T-helper 17 cell (primary cell): ENCODE data around the gene SH3RF3. TPM values are rescaled to one million over a fixed set of nuclear protein-coding genes. Genes with fewer than 3 reads are reported as not detected.
A peak's percentile ranks its signal among the peaks of the same experiment; 100 is the strongest.

ENCODE experiments used
- ATAC-seq: fragments of 150-1000 bp; cut with Tn5 transposase; 2 replicates; pipeline ENCODE4 v1.10.0; 2021; ENCODE audit warnings: mild to moderate bottlenecking, moderate library complexity
- DNase-seq, 3 donors: peaks; one replicate each; pipeline versions ENCODE4 v3.0.0 to v3.0.0-alpha.2; 2020 to 2021
- H3K9me3 ChIP-seq: one replicate; pipeline ENCODE4 v1.7.0; 2013; ENCODE audit warnings: low read length, mild to moderate bottlenecking; ENCODE audit not compliant: control insufficient read depth, poor library complexity, severe bottlenecking
- H3K27ac Mint-ChIP-seq: one replicate; pipeline ENCODE4 v1.8.0; 2022; ENCODE audit warnings: mild to moderate bottlenecking, moderate library complexity, mixed read lengths
- H3K27me3 Mint-ChIP-seq: one replicate; pipeline ENCODE4 v1.8.0; 2022; ENCODE audit warnings: mixed read lengths
- H3K36me3 Mint-ChIP-seq: one replicate; pipeline ENCODE4 v1.8.0; 2022; ENCODE audit warnings: low read depth, mixed read lengths
- H3K4me1 Mint-ChIP-seq: one replicate; pipeline ENCODE4 v1.8.0; 2022; ENCODE audit warnings: mild to moderate bottlenecking, mixed read lengths
- H3K4me3 Mint-ChIP-seq: one replicate; pipeline ENCODE4 v1.8.0; 2022; ENCODE audit warnings: mild to moderate bottlenecking, moderate library complexity, mixed read lengths
- total RNA-seq, 4 donors: library from RNA in 2 of 4; stranded (reverse) in 2 of 4; gene quantifications; one replicate each; pipeline ENCODE4 v1.2.3 and lab custom pipeline; 2022 to 2026

Gene SH3RF3
- total RNA-seq, 2 donors from 2014 or later = 0.16 to 0.27 TPM

DNA sequence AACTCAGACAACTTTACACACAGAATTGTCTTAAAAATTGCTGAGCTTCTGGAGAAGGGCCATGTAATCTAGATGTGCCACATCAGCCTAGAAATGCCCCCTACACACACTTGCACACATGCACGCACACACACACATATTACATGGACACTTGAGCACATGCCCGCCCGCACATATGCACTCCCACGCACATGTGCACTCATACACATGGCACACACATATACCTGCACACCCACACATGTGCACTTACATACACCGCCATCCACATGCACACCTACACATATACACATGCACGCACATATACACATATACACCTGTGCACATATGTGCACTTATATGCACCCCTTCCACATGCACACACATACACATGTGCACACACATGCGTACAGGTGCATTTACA is 271.1 kb downstream of the SH3RF3 start:
- no peak for DNase-seq

DNA sequence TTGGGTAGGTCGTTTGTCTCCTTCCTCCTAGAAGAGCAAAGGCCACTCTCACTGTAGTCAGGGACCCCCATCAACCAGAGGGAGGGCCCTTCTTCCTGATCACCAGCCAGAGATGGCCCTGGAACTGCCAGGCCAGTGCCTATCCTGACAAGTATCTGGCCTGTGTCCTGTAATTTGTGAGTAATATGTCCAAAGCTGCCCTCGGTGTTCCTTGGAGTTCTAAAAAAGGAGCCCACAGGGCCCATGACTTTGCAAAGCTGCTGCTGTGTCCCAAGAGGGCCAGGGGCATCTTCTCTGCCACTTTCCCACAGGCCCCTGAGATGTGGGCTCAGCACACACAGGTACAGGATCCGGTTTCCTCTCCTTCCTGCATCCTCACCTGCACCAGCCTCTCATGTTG is 272.4 kb downstream of the SH3RF3 start:
- H3K9me3 ChIP-seq = no peaks in the 10 kb centered on the region
- Mint-ChIP-seq H3K36me3 (peaks cover 4% of the 10 kb centered on the region), H3K4me3 (no peak overlapping the region), H3K27me3 (peaks cover 47% of the 10 kb centered on the region), H3K27ac (no peak overlapping the region), H3K4me1 (peaks cover 10% of the 10 kb centered on the region)
- no peak for ATAC-seq
- DNase-seq = no peak

More for the DNA sequence above, 271.1 kb downstream of the SH3RF3 start:
- no peak for ATAC-seq
- H3K27me3 Mint-ChIP-seq = peaks cover 37% of the 10 kb centered on the region
- H3K4me1 Mint-ChIP-seq = peaks cover 10% of the 10 kb centered on the region
- no peak overlapping the region for H3K27ac Mint-ChIP-seq
- H3K36me3 Mint-ChIP-seq = peaks cover 4% of the 10 kb centered on the region
- no peak overlapping the region for H3K4me3 Mint-ChIP-seq
- no peaks in the 10 kb centered on the region for H3K9me3 ChIP-seq

DNA sequence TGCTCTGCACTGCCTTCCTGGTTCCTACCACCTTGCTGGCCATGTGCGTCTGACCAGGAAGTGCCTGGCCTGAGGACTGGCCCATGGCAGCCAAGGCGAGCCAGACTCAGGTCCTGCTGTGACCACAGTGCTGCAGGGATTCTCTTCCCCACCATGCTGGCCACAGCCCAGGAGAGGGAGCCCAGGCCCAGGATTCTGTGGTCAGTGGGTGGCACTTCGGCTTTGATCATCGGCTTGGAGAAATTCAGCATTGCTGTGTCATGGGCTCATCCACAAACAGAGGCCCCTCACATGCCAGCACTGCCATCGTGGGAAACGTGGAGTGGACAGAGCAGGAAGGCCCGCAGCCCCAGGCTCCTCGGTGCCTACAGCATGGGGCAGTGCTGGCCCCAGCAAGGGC is 273.2 kb downstream of the SH3RF3 start:
- no peak for DNase-seq
- H3K4me1 Mint-ChIP-seq = peaks cover 10% of the 10 kb centered on the region
- no peaks in the 10 kb centered on the region for H3K9me3 ChIP-seq
- no peak for ATAC-seq
- H3K27ac Mint-ChIP-seq = no peak overlapping the region
- peaks cover 4% of the 10 kb centered on the region for H3K36me3 Mint-ChIP-seq
- H3K27me3 Mint-ChIP-seq = peaks cover 40% of the 10 kb centered on the region
- H3K4me3 Mint-ChIP-seq = no peak overlapping the region

DNA sequence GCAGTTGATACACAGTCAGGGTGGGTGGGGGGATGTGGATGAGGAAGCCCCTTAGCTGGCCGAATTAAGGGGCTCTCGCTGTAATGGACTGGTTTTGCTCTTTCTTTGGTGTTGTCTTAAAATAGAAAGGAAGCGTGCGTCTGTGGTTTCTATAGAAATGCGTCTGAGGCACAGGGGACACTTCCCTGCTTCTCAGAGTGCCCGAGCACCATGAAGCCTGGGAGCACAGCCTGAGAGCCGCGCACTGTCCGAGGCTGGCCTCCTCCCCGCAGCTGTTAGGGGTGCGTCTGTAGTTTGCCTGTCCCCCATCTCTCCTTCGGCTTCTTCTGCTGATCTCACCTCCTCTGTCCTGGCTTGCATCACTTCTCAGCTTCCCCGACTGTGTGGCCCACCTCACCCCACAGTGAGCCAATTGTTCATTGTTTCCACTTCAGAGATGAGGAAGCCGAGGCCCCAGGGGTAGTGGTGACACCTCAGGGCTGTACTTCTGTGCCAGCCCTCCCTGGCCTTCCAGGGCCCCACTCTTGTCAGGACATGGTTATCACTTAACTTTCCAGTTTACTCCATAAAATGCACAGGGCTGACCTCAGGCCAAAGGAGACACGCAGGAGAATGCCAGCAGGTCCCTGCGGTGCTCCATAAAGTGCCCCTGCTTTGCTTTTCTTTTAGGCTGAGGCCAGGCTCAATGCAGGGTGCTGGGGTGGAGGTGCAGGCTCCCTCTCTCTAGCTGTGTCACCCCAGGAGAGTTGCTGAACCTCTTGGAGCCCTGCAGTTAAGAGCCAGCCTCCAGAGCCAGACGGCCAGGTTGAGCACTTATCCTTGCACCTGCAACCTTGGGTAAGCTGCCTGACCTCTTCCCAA is 274.2 kb downstream of the SH3RF3 start:
- Mint-ChIP-seq H3K27me3 (peaks cover 30% of the 10 kb centered on the region), H3K4me1 (peaks cover 5% of the 10 kb centered on the region), H3K4me3 (no peak overlapping the region), H3K36me3 (peaks cover 4% of the 10 kb centered on the region), H3K27ac (no peak overlapping the region)
- DNase-seq = no peak
- no peaks in the 10 kb centered on the region for H3K9me3 ChIP-seq
- ATAC-seq = no peak

DNA sequence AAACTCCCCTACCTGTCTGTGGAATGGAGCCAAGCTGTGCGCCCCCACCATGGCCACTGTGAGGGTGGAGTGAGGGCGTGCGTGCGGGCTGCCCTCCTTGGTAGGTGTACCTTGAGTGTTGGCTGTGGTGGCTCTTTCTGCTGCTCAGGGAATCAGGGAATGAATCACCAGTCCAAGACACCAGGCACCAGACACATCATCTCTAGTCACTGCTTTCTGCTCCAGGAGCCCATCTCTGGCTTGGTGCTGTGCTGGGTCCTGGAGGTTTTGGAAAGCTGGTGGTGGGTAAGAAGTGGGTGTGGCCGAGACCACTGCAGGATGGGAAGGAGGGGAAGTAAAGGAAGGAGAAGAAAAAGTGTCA is 274.8 kb downstream of the SH3RF3 start:
- peaks cover 4% of the 10 kb centered on the region for H3K4me1 Mint-ChIP-seq
- H3K4me3 Mint-ChIP-seq = no peak overlapping the region
- H3K9me3 ChIP-seq = no peaks in the 10 kb centered on the region
- no peak for DNase-seq
- peaks cover 4% of the 10 kb centered on the region for H3K36me3 Mint-ChIP-seq
- H3K27me3 Mint-ChIP-seq = peaks cover 24% of the 10 kb centered on the region
- H3K27ac Mint-ChIP-seq = no peak overlapping the region
- ATAC-seq = no peak

DNA sequence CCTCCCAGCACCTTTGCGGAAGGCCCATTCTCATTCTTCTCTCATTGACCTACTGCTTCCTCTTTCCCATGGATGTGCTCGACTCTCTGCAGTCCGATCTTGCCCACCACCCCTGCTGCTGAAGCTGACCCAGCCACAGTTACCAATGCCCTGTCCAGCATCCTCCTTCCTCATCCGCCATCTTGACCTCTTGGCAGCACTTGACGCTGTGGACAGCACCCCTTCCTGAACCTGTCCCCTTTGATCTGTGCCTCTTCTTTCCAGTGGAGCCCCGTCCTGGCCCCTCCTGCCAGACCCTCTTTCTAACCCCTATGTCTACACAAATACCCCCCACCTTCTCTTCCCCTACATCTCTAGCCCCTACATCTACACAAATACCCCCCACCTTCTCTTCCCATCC is 275.7 kb downstream of the SH3RF3 start:
- ATAC-seq (no peak), DNase-seq (no peak)
- H3K4me3 Mint-ChIP-seq = peak overlapping the region; percentile 39
- no peaks in the 10 kb centered on the region for H3K9me3 ChIP-seq
- H3K27ac Mint-ChIP-seq = no peak overlapping the region
- peaks cover 4% of the 10 kb centered on the region for H3K4me1 Mint-ChIP-seq
- peaks cover 4% of the 10 kb centered on the region for H3K36me3 Mint-ChIP-seq
- peaks cover 23% of the 10 kb centered on the region for H3K27me3 Mint-ChIP-seq

DNA sequence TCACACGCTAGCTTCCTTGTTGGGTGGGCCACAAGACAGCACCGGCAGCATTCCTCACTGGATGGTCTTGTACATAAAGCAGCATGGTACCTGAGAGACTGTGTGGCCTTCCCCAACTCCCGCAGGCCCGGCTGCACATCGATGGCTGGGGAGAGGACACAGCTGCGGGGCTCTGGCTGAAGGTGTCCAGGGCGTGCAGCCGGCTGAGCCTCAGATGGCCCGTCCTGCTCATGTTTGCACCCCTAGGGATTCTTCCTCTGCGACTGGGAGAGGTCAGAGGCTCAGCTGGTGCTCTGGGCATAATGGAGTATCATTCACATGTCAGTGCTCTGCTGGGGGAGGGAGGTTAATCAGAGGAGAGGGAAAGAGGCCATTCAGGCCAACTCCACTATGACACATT is 276.9 kb downstream of the SH3RF3 start:
- ATAC-seq (no peak), DNase-seq (no peak)
- Mint-ChIP-seq H3K4me3 (no peak overlapping the region), H3K27ac (no peak overlapping the region), H3K27me3 (peaks cover 23% of the 10 kb centered on the region), H3K36me3 (peaks cover 4% of the 10 kb centered on the region), H3K4me1 (peaks cover 4% of the 10 kb centered on the region)
- no peaks in the 10 kb centered on the region for H3K9me3 ChIP-seq

DNA sequence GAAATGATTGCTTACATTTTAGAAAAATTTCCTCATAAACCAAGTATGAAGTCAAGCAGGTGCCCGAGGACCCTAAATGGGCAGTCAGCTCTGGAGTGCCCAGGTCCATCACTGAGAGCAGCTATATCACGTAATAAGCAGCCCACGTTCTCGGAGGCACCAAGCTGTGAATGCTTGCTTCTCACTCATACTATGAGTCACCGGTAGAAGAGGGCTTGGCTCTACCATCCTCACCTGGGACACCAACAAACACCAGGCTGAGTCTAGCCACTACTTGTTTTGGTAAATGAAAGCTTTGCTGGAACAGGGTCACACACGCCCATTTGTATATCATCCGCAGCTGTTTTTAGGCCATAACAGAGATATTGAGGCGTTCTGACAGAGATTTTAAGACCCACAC is 277.3 kb downstream of the SH3RF3 start:
- H3K4me3 Mint-ChIP-seq = no peak overlapping the region
- DNase-seq (no peak), ATAC-seq (no peak)
- H3K4me1 Mint-ChIP-seq = peaks cover 4% of the 10 kb centered on the region
- no peak overlapping the region for H3K27ac Mint-ChIP-seq
- peaks cover 4% of the 10 kb centered on the region for H3K36me3 Mint-ChIP-seq
- H3K9me3 ChIP-seq = no peaks in the 10 kb centered on the region
- peaks cover 23% of the 10 kb centered on the region for H3K27me3 Mint-ChIP-seq

DNA sequence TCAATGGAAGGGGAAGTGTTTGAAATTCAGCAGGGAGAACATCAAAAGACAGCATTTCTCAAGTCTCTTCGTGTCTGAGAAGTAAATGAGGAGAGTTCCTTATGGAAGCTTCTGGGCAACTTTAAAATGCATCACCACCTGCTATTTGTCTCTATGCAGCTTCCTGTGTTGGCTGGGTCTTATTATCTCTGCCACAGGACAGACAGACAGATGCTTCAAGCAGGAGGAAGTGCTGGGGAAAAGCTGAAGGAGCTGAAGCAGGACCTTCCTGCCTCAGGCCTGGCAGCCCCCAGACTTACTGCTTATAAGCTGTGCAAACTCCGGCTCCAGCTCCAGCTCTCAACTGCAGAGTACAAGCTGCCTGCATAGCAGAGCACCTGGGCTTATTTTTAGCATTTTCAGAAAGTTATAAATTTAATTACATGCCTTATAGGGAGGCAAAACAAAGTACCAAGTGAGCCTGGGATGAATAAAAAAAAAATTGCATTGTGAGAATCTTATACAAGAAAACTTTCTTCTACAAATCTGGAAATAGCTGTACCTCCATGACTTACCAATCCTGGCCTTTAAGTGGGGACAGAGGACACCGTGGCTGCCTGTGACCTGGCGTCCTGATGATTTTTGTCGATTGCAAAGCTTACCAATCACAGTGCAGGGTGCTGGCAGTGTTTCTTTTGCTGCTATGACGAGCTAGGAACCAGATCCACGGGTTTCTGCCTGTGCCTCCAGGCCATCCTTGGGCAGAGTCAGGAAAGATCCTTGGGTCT is 278.5 kb downstream of the SH3RF3 start:
- no peaks in the 10 kb centered on the region for H3K9me3 ChIP-seq
- no peak overlapping the region for H3K27ac Mint-ChIP-seq
- no peak overlapping the region for H3K4me3 Mint-ChIP-seq
- peaks cover 23% of the 10 kb centered on the region for H3K27me3 Mint-ChIP-seq
- peaks cover 4% of the 10 kb centered on the region for H3K36me3 Mint-ChIP-seq
- no peak for DNase-seq
- no peak for ATAC-seq
- peaks cover 4% of the 10 kb centered on the region for H3K4me1 Mint-ChIP-seq

DNA sequence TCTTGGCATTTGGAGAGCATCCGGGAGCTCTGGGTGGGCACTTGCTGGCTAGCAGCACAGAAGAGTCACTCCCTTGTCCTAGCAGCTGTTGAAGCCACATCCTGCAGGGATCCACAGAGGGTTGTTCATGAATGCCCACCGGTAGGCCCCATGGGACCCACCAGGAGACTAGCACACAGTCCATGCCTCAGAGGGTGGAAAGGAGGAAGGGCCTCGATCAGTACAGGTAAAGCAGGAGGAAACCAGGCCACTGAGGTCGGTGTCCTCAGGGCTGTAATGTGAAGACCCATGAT is 279.0 kb downstream of the SH3RF3 start:
- no peak overlapping the region for H3K27ac Mint-ChIP-seq

DNA sequence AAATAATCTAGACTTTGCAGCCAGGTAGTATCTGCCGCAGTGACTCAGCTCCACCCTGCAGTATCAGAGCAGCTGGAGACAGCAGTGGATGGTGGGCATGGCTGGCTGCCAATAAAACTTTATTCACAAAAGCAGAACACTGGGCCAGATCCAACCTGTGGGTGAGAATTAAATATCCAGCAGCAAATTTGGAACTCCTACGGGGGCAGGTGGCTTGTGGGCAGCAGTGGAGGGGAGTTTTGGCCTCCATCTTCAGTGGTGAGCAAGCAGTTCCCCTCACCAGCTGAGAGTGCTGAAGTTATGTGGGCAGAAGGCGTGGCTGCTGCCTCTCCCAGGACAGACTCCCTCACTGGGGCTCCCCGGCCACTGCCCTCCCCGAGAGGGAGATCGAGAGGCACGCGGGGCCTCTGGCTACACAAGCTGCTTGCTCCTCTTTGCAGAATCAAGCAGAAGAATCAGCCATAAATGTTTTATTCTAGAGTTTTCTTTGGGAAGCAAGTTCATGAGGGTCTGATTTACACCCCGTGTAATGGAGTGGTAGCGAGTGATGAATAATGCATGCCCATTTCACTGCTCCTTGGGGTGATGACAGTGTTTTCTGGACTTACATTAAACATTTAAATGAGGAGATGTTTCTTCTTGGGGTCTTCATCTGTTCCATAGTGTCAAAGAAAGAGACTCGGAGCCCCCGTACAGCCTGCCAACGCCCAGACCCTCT is 280.5 kb downstream of the SH3RF3 start:
- Mint-ChIP-seq H3K4me1 (peaks cover 3% of the 10 kb centered on the region), H3K36me3 (peaks cover 4% of the 10 kb centered on the region), H3K27ac (no peak overlapping the region), H3K4me3 (no peak overlapping the region), H3K27me3 (peaks cover 11% of the 10 kb centered on the region)
- no peaks in the 10 kb centered on the region for H3K9me3 ChIP-seq
- DNase-seq (no peak), ATAC-seq (no peak)

More for the DNA sequence above, 279.0 kb downstream of the SH3RF3 start:
- peaks cover 4% of the 10 kb centered on the region for H3K36me3 Mint-ChIP-seq
- peaks cover 22% of the 10 kb centered on the region for H3K27me3 Mint-ChIP-seq
- no peaks in the 10 kb centered on the region for H3K9me3 ChIP-seq
- no peak overlapping the region for H3K4me3 Mint-ChIP-seq
- peaks cover 3% of the 10 kb centered on the region for H3K4me1 Mint-ChIP-seq
- no peak for DNase-seq
- ATAC-seq = no peak

DNA sequence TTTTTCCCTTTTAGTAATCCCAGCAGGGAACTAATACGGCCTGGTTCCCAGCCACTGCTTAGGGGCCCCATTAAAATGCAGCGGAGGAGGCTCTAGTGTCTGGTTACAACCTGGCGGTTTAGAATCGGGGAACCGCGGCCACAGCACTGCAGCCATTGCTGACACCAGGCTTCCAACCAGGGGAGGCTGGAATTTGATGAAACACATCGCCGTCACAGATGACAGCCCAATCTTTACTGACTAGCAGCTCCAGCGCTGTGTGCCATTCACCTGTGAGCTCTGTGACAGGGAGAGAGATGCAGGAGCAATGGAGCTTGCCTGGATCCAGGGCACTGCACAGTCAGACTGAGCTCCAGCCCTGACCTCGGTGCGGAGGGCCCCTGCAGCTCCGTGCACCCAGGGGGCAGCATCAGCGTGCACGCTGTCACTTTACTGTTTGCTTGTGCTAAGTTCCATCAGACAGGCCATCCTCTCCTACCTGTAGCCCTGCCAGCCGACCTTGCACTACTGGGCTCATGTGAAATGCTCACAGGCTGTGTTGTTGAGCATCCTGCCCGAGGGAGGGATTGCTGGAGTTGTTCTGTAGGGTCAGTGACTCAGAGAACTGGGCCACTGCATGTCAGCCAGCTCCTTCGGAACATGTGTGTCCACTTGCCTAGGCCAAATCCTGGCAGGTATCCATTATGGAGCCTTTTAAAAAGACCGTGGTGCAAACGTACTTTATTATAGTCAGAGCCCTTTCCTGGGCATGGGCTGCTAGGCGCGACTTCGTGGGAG is 281.2 kb downstream of the SH3RF3 start:
- Mint-ChIP-seq H3K36me3 (no peaks in the 10 kb centered on the region), H3K4me1 (no peaks in the 10 kb centered on the region), H3K4me3 (no peak overlapping the region), H3K27me3 (peaks cover 13% of the 10 kb centered on the region), H3K27ac (no peak overlapping the region)
- no peaks in the 10 kb centered on the region for H3K9me3 ChIP-seq
- no peak for DNase-seq
- no peak for ATAC-seq
